NAMALWA (cell line): ENCODE results near the gene COL6A6.
A peak's percentile ranks its signal among the peaks of the same experiment; 100 is the strongest.

ENCODE experiments used
- DNase-seq: peaks from one replicate; pipeline ENCODE4 v3.0.0-alpha.2; 2015; ENCODE audit warnings: low spot score

The COL6A6 gene, protein sequence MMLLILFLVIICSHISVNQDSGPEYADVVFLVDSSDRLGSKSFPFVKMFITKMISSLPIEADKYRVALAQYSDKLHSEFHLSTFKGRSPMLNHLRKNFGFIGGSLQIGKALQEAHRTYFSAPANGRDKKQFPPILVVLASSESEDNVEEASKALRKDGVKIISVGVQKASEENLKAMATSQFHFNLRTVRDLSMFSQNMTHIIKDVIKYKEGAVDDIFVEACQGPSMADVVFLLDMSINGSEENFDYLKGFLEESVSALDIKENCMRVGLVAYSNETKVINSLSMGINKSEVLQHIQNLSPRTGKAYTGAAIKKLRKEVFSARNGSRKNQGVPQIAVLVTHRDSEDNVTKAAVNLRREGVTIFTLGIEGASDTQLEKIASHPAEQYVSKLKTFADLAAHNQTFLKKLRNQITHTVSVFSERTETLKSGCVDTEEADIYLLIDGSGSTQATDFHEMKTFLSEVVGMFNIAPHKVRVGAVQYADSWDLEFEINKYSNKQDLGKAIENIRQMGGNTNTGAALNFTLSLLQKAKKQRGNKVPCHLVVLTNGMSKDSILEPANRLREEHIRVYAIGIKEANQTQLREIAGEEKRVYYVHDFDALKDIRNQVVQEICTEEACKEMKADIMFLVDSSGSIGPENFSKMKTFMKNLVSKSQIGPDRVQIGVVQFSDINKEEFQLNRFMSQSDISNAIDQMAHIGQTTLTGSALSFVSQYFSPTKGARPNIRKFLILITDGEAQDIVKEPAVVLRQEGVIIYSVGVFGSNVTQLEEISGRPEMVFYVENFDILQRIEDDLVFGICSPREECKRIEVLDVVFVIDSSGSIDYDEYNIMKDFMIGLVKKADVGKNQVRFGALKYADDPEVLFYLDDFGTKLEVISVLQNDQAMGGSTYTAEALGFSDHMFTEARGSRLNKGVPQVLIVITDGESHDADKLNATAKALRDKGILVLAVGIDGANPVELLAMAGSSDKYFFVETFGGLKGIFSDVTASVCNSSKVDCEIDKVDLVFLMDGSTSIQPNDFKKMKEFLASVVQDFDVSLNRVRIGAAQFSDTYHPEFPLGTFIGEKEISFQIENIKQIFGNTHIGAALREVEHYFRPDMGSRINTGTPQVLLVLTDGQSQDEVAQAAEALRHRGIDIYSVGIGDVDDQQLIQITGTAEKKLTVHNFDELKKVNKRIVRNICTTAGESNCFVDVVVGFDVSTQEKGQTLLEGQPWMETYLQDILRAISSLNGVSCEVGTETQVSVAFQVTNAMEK (N-terminal part only)

GRCh38 chr3:130516645-130517512 lies at the start of gene COL6A6:
Gene COL6A6 (plus strand): TSS chr3:130517177. CDS start chr3:130560365, 43,188 bp downstream.
- no peak for DNase-seq

DNA sequence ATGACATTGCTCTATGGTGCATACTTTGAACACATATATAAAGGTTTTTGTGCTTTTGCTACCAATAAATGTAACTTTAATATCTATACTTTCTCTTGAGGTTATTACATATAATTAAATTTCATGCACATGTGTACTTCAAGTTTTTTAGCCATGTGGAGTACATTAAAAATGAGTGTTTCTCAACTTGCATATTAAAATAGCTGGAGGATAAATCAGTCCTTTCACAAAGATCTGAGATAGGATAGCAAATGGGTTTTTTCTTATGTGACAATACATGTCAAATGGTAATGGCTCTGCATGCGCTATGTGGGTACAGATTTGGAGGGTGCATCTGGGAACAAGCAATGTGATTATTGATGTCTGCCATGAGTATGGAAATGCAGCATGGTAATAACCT lies 48.7 kb upstream of the COL6A6 start:
- no peak for DNase-seq

GRCh38 chr3:130470126-130470525 lies 46.9 kb upstream of the COL6A6 start:
- DNase-seq = no peak

DNA sequence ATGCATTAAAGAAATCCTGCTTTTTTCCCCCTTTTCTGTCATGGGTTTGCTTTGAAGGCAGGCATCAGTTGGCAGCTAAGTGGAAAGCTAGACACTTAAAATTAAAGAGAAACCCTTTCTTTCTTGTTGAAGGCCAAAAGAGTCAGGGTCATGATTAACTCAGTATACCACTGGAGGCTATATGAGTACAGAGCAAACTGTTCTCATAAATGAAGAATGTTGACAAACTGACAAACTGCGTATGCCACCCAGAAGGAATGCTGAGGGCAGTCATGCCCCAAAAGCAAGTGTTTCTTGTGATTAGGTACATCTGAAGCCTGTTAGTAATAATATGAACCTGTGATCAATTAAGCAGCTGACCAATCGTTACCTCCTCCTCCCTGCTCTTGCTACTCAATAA lies 43.6 kb upstream of the COL6A6 start:
- no peak for DNase-seq

GRCh38 chr3:130480736-130481135 lies 36.2 kb upstream of the COL6A6 start:
- DNase-seq = peak; percentile 35

DNA sequence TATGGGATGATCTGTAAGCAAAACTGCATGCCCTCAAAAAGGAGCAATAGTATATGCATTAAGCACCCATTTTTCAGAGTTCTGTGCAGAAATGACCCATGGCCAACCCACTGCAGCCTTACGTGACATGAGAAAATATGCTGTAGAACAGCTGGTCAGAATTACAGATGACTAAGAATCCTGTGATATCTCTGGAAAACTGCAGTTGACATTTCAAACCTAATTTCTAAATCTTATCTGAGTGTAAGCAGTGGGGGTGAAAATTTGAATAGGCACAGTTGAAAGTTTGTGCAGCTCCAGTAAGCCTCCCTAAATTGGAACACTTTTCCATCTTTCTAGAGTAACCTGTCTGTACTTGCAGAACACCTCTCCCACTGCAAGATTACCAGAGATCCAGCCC lies 28.7 kb upstream of the COL6A6 start:
- DNase-seq = no peak

- DNase-seq = no peak
Observed at GRCh38 chr3:130488769-130489450, 28.1 kb upstream of the COL6A6 start.

GRCh38 chr3:130490241-130490640 lies 26.7 kb upstream of the COL6A6 start:
- DNase-seq = no peak

DNA sequence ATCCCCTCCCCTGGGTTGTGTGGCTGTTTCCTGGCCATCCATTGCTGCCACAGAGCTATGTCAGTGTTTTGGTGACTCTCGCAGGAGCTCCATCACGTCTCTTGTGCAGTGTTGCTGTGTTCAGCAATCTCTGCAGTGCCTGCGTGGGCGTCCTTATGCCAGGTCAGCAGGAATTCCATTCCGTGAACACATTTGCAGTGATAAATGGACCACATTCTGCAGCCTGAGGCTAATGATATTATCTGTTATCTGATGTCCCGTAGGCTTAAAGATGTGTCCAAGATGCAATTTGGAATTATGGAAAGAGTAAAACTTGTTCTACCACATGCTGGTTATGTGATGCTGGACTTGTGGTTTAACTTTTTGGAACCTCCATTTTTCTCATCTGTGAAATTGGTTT lies 25.5 kb upstream of the COL6A6 start:
- DNase-seq = no peak

DNA sequence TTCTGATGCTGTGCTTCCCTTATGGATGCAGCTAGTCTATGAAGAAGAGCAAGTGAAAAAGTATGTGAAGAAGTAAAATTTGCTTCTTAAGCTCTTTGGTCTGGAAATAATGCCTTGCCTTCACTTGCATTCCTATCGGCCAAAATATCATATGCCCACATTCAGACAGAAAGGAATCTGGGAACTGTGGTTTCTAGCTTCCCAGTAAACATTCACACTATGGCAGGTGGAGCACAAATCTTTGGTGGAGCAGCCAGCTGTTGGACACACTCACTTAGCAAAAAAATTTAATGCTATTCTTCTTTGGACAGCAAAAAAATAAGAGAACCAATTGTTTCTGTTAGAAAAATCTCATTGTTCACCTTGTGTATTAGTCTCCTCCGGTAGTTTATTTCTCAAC lies 12.3 kb upstream of the COL6A6 start:
- no peak for DNase-seq

DNA sequence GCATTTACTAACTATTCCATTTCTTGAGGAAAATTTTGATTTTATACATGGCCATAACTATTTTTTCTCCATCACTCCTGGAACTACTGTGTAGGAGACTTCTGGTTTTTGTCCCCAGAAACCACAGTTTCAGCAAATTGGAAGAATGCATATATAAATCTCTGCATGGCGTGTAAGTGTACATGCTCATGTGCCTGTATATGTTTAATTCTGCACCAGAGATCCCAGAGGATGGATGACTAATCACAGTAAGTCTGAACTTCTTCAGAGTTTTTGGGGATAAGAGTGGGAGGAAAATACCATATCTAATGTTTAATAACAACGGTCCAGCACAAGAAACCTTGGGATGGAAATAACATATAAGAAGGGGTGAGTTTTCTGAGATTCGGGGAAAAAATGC lies 10.9 kb upstream of the COL6A6 start:
- no peak for DNase-seq

GRCh38 chr3:130507746-130508145 lies 9.2 kb upstream of the COL6A6 start:
- DNase-seq = no peak

- no peak for DNase-seq
Observed at GRCh38 chr3:130509008-130509407, 8.0 kb upstream of the COL6A6 start.

GRCh38 chr3:130514681-130515080 lies 2.3 kb upstream of the COL6A6 start:
- DNase-seq = no peak

GRCh38 chr3:130515755-130516154 lies 1.2 kb upstream of the COL6A6 start:
- no peak for DNase-seq

DNA sequence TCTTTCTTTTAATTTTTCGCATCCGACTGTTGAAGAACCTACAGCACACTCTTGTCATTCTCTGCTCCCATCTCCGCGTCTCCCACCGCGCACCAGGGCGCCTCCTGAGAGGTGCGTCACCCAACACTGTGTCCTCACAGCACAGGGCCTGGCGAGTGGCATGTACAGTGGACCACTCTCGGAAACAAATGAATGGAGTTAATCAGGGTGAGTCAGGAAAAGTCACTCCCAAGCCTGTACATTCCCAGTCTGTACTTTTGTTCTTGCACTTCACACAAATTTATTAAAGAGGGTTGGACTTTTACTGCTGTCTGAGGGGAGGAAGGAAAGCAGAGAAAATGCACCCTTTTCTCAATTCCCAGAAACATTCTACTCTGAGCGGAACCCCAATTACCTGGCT lies 625 bp downstream of the COL6A6 start:
- no peak for DNase-seq

- DNase-seq = no peak
Observed at GRCh38 chr3:130519754-130520153, 2.8 kb downstream of the COL6A6 start.

DNA sequence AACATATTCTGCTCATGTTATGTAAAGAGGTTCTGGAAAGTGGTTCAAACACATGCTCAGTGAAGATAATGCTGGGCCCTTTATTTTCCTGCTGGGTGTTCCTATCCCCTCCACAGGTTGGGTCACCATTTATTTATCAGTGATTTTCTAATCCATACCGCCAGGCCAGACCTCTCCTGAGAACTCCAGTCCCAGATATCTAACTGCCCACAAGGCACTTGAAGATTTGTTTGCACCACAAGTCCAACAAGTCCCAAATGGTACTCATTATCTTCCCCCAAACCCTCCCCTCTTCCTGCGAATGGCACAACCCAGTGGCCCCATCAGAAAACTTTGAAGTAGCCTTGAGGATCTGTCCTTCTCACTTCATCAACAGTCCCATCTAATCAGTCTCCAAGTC lies 5.4 kb downstream of the COL6A6 start:
- DNase-seq = no peak

GRCh38 chr3:130527426-130527825 lies 10.4 kb downstream of the COL6A6 start:
- DNase-seq = no peak

GRCh38 chr3:130528120-130528519 lies 11.1 kb downstream of the COL6A6 start:
- DNase-seq = no peak
